ENCODE measurements around the gene ETNK2.

DNA sequence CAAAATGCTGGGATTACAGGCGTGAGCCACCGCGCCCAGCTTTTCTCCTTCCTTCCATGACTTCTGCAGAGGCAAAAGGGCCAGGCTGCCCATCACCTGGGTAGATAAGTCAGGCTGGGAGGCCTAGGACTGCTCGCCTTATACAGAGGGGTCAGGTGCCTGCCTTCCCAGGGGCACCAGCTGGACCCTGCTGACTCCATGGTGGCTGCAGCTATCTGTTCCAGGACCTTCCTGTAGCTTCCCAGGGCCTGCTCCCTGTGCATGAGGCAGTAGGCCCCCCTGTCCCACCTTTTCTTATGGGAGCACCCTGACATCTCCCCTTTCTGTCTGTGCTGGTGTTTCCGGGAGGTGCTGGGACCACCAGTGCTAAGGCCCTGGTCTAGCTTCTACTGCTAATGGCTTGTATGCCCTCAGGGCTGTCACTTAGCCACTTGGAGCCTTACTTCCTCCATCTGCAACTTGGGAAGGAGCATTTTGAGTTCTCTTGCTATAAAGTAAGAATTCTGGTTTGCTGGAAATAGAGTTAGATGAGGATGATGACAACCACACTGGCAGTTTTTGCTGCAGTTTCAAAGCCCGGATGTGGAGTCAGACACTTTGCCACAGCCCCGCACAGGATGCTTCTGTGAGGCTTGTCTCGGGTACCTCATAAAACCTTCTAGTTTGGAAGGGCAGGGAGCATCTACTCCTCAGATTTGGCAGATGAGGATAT is 64.5 kb downstream of the ETNK2 start:
- TF ChIP-seq, protein P1, sequence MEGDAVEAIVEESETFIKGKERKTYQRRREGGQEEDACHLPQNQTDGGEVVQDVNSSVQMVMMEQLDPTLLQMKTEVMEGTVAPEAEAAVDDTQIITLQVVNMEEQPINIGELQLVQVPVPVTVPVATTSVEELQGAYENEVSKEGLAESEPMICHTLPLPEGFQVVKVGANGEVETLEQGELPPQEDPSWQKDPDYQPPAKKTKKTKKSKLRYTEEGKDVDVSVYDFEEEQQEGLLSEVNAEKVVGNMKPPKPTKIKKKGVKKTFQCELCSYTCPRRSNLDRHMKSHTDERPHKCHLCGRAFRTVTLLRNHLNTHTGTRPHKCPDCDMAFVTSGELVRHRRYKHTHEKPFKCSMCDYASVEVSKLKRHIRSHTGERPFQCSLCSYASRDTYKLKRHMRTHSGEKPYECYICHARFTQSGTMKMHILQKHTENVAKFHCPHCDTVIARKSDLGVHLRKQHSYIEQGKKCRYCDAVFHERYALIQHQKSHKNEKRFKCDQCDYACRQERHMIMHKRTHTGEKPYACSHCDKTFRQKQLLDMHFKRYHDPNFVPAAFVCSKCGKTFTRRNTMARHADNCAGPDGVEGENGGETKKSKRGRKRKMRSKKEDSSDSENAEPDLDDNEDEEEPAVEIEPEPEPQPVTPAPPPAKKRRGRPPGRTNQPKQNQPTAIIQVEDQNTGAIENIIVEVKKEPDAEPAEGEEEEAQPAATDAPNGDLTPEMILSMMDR (IDR thresholded peaks at IDR 0.05), result no peak
- no peak for TF ChIP-seq POLR2A (IDR thresholded peaks at IDR 0.05)

Measured in right lobe of liver (tissue), 4 donors.